MM.1S (cell line): ENCODE results near the gene NKAP.

Experiments used
- CTCF ChIP-seq: fragments of 300-600 bp; sonication (generic); IDR thresholded peaks from 2 replicates; pipeline ENCODE4 v1.5.1; 2016; ENCODE audit warnings: antibody characterized with exemption, low read length, mixed read lengths
- EZH2 ChIP-seq: fragments of 300-600 bp; sonication (generic); optimal IDR thresholded peaks from 2 replicates; pipeline ENCODE3; 2017; ENCODE audit warnings: low read depth, mild to moderate bottlenecking, antibody characterized with exemption, low read length, mixed read lengths

DNA sequence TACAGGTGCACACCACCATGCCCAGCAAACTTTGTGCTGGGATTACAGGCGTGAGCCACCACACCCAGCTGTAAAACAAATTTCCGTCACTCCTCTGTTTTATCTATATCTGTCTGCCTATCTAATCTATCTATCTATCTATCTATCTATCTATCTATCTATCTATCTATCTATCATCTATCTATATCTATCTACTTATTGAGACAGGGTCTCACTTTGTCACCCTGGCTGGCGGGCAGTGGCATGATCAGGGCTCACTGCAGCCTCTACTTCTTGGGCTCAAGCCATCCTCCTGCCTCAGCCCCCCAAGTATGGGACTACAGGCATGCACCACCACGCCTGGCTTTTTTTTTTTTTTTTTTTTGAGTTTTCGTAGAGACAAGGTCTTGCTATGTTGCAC, 27.2 kb downstream of the NKAP start:
- no peak for TF ChIP-seq CTCF
- no peak for TF ChIP-seq EZH2
